Tibial nerve (tissue), 3 donors: ENCODE measurements around the gene PLA2G2A.

Experiments
- CTCF ChIP-seq, 5 experiments: fragments of 200-600 bp in 3 of 5; fragments of 450-650 bp in 2 of 5; sonication (generic) in 3 of 5; IDR thresholded peaks; one replicate each; pipeline ENCODE4 v1.5.1; 2016 to 2019; ENCODE audit warnings: antibody characterized with exemption in 5 of 5, mild to moderate bottlenecking in 3 of 5, moderate library complexity in 2 of 5
- POLR2A ChIP-seq, 2 donors: fragments of 450-650 bp; IDR thresholded peaks; one replicate each; pipeline ENCODE4 v1.6.1; 2017; ENCODE audit warnings: antibody characterized with exemption in 2 of 2, mild to moderate bottlenecking in 2 of 2, moderate library complexity in 2 of 2

- TF ChIP-seq CTCF (IDR thresholded peaks at IDR 0.05) (no peak), POLR2A (IDR thresholded peaks at IDR 0.05) (no peak)
Observed at GRCh38 chr1:19955534-19956170, 23.8 kb downstream of the PLA2G2A start.
